Stimulated activated CD8-positive, alpha-beta memory T cell treated with anti-CD3 and anti-CD28 coated beads, Interleukin-2, amount 100 ng/mL, for 48 hours (primary cell): Measurements from ENCODE around the gene PCSK2.

Source experiments
- DNase-seq, 2 donors: peaks; one replicate each; pipeline ENCODE4 v3.0.0-alpha.2; 2020; ENCODE audit warnings: low read depth in 2 of 2

The PCSK2 gene

DNA sequence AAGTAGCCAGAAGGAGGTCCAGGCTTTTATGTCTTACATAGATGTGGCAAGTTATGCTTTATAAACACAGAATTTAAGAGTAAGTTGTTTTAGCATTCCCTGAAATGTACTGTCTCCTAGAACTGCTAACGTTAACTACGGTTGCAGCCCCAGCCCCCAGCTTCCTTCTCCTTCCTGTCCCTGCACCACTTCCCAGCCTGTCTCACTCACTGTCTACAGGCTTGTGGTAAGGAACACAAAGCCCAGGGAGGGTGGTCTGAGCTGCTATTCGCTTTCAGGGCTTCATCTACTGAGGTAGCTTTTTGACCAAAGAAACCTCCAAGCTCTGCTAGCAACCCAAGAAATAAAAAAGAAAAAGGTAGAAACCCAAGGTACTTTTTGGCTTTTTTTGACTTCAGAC is 35.9 kb downstream of the PCSK2 start:
- no peak for DNase-seq

DNA sequence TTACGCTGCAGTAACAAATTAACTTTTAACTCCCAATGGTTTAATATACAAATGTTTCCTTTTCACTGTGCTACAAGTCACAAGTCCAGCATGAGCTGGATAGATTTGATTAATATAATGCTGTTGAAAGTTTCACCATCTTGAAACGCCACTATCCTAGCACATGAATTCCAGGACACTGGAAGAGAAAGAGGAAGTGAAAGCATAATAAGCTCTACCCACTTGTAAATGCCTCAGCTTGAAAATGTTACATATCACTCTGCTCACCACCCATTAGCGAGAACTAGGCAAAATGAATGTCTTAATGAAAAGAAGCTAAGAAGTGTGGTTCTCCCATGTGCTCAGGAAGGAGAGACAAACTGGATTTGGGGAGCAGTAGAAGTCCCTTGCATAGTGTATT is 46.9 kb downstream of the PCSK2 start:
- no peak for DNase-seq

DNA sequence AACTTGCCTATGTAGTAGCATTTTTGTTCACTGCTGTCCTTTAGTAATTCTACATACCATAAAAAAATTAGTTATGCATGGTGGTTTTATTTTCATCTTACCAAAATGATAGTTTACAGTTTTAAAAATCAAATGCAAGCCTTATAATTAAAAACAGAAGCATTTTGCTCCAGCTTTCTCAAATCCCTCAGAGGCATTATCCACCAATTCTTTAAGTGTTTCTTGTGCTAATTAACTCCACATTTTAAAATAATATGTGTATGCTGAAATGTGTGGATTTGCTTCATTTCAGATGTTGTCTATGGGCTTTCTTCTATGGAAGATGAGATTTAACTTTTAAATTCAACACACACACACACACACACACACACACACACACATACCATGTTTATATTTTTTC is 49.3 kb downstream of the PCSK2 start:
- DNase-seq = no peak

DNA sequence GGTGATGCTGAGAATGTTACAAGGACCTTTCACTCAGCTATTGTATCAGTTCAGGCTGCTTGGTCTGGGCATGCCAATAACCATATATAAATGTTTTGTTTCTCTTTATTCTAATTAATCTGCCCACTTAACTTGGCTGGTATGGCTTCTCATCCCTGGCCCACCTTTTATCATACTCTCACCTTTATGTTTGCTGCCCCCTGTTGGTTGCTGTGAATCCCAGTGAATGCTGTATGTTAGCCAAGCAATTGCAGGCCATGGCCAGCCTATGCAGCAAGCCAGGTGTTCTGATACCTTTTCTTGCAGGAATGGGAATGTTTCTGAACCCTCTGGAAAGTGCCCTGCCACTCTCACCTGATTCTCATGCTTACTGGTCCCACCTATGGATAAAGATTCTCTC is 54.6 kb downstream of the PCSK2 start:
- no peak for DNase-seq

DNA sequence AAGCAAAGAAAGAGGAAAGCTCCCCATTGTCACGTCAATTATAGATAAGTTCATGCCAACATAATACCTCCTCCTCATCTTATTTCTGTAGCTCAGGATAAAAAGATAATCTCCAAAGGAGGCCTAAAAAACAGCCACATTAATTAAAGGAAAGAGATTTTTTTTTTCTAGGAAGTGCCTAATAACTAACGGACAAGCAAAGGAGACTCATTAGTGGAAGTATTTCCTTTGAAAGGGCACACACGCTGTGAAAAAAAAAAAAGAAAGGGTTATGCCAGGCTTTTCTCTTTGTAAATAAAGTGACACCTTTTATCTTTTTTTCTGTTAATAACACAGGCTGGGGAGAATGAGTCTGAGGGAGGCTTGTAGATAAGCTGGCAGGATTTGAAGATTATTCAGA is 55.7 kb downstream of the PCSK2 start:
- DNase-seq = no peak

DNA sequence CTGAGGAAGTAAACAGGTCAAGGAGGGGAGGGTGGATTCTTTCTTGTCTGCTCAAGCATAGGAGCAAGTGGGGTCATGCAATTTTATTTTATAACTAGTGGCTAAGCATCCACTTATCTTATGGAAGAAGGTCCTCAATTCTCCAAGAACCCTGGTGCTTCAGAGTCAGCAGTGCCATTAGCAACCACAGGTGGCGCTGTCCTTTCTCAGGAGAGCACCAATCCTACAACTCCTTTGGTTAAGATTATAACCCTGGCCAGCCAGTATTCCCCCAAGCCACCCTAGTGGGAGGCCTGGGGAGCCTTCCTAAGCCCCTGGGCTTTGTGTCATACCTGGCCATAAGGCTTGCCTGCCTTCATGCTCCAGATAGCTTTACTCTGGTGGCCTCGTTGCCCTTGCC is 60.7 kb downstream of the PCSK2 start:
- DNase-seq = no peak

DNA sequence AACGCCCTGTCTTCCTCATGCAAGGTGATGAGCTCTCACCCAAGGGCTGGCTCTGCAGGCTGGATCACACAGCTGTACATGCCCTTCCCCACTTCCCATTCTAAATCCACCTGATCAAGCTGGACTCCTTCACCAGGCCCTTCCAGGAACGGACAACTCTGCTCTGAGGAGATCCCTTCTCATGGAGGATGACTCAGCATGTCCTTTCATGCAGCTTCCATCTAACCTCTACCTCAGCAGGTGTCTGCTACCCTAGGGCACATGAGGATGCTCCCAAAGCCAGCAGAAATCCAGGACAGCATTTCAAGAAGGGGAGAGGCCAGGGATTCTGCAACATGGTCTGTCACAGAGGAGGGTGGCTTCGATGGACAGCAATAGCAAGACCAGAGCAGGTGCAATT is 61.2 kb downstream of the PCSK2 start:
- DNase-seq = no peak

DNA sequence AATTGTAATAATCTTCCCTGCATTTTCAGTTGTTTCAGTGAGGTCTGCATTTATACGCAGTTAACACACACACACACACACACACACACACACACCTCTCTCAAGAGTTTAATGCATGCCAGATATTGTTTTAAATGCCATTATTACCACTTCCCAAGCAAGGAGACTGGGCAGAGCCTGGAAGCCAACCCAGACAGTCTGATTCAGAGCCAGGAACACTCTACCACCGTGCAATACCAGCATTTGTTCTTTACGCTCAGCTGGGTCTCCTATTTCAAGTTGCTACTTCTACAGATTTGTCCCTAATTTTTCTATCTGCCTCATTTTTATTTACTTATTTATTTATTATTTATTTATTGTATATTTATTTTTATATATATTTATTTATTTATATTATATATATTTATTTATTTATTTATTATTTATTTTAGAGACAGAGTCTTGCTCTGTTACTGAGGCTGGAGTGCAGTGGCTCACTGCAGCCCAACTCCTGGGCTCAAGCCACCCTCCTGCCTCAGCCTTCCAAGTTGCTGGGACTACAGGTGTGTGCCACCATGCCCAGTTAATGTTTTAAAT is 68.4 kb downstream of the PCSK2 start:
- DNase-seq = no peak

DNA sequence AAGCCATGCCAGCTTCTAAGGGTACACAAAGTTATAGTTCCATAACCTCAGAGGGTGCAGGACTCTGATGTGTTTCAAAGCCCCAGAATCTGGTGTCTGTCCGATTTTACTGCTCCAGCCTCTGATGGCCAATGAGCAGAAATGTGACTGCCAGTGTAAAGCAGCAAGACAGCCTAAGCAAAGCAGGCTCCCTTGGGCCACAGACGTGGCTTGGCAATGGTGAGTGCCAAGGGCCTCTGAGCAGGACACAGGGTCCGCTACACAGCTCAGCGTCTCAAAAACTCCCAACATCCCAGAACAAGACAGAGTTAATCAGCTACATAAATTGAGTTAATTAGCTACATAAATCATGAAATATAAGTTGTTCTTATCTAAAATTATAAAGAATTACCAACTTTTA is 69.2 kb downstream of the PCSK2 start:
- DNase-seq = no peak

DNA sequence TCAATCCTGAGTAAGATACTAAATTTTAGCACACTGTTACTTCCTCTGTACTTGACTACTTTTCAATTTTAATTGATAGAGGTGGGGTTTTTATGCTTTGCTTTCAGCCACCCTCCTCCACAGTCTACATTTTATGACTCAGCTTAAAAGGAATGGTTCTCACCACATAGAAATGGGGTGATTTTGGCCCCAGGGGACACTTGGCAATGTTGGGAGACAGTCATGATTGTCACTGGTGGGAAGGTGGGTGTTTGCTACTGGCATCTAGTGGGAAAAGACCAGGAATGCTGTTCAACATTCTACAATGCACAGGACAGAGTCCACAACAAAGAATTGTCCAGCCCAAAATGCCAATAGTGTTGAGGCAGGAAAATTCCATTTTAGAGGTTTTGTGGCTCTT is 71.3 kb downstream of the PCSK2 start:
- no peak for DNase-seq

DNA sequence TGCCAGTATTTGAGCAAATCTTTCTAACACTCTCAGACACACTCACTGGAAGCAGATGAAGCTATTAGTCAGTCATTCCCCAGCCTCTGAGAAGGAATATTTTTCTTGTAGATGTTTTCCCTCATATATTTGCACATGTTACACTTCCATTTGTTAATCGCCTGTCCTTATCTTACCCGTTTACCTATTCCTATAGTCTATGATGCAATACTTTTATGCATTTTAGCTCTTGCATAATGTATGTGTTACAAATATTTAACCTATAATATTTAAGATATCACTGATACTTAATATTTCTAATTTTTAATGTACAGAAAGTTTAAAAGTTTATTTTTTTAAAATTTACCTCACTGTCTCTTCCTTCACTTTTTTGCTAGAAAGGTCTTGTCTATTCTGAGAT is 71.9 kb downstream of the PCSK2 start:
- no peak for DNase-seq

DNA sequence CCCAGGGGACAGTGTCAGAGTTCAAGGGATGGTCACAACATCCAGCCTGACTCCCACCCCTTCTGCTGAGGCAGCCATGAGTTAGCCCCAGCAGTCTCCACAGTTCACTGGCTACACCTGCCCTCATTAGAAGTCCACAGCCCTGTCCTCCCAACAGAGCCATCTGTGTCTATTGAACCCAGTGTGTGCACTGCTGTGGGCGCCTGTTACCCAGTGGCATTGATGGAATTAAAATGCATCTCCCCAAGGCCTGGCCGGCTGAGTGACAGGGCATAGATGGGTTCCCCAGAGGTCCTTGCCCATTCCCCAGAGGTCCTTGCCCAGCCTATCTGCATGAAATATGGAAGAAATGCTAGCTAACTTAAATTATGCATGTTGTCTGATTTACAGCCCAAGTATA is 73.3 kb downstream of the PCSK2 start:
- DNase-seq = no peak

DNA sequence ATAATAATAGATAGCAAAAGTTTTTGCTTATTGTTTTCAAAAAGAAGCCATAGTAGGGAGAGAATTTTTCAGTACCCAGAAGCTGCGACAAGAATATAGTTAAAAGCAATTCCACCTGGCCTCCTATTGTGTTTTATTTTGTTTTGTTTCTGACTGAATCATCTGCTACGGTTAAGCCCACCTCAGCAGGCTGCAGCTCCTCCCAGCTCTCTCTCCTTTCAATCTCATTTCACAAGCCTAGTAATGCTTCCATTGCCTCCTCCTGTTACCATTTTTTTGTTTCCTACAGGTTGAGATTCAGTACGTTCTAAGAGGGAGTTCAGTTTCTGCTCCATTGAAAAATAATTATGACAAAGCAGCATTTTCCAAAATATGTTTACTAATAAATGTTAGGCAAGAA is 77.9 kb downstream of the PCSK2 start:
- no peak for DNase-seq

DNA sequence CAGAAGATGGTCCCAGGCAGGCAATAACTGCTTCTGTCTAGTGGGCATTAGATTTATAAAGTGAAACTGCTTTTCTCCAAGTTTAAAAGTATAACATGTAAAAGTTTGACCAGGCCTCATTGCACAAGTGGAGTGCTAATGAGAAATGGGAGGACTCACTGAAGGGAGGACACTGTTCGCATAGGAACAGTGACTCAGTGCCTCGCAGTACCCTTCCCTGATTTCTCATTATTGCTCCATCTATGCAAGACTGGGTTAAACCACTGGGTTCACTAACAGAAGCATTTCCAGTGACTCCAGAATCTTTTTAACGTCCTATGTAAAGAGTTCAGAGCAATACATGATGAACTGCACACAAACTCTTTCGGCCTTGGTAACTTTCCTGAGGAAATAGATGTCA is 79.6 kb downstream of the PCSK2 start:
- DNase-seq = no peak

DNA sequence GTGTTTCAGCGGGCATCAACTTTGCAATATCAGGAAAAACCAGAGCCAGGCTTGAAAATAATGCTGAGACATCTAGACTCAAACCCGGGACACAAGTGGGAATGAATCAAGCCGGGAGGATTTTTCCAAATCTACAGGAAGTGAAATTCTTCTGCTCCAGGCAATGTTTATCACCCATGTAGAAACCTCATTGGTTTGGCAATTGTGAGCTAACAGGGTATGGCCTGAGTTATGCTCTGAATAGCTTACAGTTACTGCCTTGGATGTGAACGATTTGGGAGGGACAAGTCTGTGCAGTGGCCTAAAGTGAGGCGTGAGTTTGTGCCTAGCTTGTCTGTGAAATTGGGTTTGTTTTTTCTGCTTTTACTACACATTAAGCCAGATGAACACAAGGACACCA is 87.4 kb downstream of the PCSK2 start:
- DNase-seq = no peak

DNA sequence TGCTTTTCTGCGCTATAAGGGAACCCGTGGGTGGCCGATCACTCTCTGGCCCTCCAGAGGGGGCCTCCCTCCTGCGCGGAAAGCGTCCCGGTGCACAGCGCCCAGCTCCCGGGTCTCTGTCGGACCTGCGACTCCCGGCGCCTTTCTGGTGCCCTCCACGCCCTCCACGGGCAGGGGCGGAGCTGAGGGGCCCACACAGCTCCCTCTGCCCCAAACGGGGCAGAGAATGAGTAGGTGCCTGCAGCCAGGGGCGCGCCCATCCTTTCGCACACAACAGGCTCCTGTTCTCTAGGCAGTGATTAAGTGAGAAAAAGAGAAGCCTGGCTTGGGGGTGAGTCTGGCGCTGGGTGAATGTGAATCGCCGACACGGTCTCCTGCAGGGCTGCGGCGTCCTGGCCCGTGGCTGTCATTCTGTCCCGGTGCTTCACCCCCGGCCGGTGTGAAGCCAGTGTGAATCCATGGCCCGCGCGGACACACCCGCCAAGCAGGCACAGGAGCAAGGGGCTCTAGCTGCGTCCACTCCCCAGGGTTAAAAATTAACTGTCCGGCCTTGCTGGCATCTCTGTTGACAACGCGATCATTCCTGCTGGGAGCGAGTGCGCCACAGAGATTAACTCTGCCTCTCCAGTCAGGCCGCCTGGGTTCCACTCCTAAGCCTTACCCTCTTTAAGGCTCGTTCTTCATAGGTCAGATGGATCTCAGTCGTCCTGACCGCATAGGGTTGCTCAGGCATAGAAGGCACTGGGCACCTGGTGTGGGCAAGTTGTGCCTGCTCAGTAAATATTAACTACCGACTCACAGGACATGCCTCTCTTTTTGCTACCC is 88.8 kb downstream of the PCSK2 start:
- DNase-seq = no peak

DNA sequence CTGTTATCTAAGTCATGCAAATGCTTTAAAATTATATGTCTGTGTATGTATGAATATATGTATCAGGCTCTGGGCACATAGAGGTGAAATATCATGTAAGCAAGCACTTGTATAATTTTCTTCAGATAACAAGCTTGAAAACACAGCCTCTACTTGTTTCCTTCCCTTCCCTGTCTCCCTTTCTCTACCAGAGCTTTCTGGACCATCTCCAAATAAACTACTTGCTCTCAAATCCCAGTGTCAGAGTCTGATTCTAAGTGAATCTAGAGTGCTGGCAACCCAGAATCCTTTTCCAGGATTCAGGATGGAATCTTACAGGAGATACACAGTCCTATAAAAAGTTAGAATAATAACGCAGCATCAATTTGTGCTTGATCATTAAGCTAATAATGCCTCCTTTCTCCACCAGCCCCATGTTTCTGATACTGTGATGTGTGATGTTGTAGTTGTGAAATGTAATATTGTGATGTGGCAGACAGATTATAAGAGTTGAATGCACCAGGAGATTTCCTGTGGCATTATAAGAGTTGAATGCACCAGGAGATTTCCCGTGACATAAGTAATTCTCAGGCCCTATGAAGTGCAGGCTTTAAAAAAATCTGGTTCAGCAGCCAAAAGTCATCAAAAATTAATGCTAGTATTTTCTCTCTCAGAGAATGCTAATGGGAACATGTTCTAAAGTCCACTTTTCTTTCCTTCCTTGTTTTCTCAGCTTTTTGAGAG is 89.6 kb downstream of the PCSK2 start:
- no peak for DNase-seq

DNA sequence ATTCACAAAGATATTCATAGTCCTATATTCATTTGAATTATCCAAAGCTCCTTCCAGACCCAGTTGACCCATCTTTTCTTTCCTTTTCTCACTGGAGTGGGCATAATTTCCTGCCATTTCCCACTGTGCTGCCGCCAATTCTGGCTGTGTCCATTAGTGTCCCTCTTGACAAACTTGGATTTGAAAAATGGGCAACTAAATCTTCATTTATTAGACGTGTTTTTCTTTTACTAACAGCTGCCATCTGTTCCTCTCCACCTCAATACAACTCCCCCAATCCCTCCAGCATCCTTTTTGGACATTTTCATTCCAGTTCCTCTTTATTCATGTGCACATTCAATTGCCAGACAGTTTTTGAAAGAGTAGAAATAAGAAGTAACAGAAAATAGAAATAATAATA is 90.5 kb downstream of the PCSK2 start:
- no peak for DNase-seq

DNA sequence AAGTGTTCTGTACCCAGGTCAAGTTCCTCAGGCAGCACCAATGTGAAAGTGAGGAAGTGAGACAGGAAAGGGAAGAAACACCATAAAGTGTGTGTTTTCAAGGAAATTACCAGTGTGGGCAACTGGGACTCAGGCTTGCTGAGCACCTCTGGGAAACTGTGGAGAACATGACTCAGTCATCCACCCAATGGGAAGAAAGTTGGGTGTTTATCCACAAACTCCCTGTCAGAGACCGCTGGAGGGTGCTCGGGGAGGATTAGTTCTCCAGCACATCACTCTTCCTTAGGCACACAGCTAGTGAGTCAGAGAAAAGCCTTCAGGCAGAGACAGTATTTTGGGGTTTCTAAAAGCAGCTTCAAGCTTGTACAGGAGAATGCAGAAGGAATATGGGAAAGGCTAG is 93.6 kb downstream of the PCSK2 start:
- no peak for DNase-seq

DNA sequence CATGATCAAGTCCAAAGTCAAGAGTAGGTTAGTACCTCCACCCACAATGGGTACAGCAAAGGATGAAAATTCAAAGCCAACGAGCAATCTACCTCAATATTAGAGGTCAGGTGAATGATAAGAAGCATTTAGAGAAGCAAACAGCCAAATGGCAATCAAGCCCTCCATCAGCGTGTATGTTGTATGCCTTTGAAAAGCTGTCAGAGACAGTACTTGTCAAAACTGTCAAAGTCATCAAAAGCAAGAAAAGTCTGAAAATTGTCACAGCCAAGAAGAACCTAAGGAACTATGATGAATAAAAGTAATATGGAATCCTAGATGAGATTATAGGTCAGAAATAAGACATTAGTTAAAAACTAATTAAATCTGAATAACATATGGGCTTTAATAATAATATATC is 99.3 kb downstream of the PCSK2 start:
- no peak for DNase-seq

DNA sequence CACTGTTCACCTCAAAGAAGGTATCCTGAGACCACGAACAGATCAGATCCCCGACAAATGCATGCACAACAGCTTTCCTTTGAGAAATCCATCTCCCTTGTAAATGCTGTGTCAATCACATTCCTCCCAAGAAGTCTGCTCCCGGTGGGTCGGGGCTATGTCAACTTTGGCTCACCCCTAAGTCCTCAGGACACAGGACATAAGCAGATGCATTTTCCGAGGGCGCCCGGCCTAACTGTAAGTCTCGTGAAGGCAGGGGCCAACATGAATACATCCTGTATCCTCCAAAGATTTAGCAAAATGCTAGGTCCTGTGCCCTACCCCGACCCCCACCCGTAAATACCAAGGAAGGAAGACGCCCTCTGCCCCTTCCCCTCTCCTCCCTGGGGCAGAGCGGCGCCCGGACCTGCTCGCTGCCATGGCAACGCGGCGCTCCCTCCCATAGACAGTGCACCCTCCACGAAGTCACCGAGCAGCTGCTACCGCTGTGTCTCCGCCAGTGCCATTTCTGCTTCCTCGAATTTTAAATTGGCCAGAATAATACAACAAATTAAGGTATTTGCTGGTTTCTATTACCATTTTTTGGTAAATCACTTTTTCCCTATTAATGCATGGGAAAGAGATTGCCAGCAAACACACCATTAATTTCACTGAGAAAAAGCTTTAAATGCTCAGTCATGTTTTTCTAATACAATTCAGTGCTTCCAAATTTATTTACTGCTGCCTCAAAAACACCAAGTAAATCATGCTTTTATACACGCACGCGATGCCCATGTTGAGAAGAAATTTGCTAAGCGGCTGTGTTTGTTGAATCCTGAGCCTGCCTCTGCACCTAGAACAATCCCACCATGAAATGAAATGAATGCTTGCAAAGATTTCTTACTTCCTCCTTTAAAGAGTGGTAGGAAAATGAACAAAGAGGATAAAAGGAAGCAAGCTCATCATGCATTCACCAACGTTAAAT is 100.6 kb downstream of the PCSK2 start:
- DNase-seq = no peak

DNA sequence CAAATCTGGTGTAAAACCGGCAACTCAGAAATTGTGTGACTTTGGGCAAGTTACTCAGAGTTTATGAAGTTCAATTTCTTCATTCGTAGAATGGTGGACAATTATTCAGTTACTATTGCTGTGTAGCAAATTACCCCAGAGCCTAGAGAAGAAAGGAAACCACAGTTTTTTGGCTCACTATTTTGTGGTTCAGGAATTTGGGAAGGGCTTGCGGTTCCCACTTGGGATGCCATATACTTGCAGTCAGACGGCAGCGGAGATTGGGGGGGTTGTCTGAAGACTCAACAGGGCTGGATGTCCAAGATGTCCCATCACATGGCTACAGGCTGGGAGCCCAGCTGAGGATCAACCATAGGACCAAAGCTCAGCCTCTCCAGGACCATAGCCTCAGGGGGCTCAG is 108.1 kb downstream of the PCSK2 start:
- no peak for DNase-seq
